Loucy (cell line): ENCODE results near the gene LEPR.

Experiments
- H2AFZ ChIP-seq: fragments of 200-600 bp; sonication (generic); 2 replicates; pipeline ENCODE4 v1.6.0; 2016; ENCODE audit warnings: antibody characterized with exemption, mild to moderate bottlenecking, low read length, moderate library complexity
- H3F3A ChIP-seq: fragments of 200-600 bp; 2 replicates; pipeline ENCODE4 v1.6.0; 2016; ENCODE audit warnings: antibody characterized with exemption, low read depth, mild to moderate bottlenecking
- H3K27me3 ChIP-seq: fragments of 200-600 bp; sonication (generic); 2 replicates; pipeline ENCODE4 v1.6.1; 2014; ENCODE audit warnings: low read length, mild to moderate bottlenecking; ENCODE audit not compliant: insufficient read depth, poor library complexity, severe bottlenecking
- H3K36me3 ChIP-seq: fragments of 200-600 bp; sonication (generic); 2 replicates; pipeline ENCODE4 v1.6.1; 2016; ENCODE audit warnings: low read length; ENCODE audit not compliant: insufficient read depth
- H3K4me1 ChIP-seq: fragments of 200-600 bp; sonication (generic); 2 replicates; pipeline ENCODE4 v1.5.1; 2014; ENCODE audit warnings: low read length, mild to moderate bottlenecking; ENCODE audit not compliant: insufficient read depth, poor library complexity, severe bottlenecking
- H3K4me2 ChIP-seq: fragments of 200-600 bp; sonication (generic); 2 replicates; pipeline ENCODE4 v1.6.0; 2014; ENCODE audit warnings: antibody characterized with exemption, low read length, low read depth, mild to moderate bottlenecking; ENCODE audit not compliant: poor library complexity, severe bottlenecking
- H3K4me3 ChIP-seq: fragments of 200-600 bp; sonication (generic); 2 replicates; pipeline ENCODE4 v1.5.1; 2014; ENCODE audit warnings: low read length, mild to moderate bottlenecking, mixed read lengths; ENCODE audit not compliant: poor library complexity, severe bottlenecking
- H3K79me2 ChIP-seq: fragments of 200-600 bp; sonication (generic); 2 replicates; pipeline ENCODE4 v1.6.1; 2014; ENCODE audit warnings: low read length; ENCODE audit not compliant: insufficient read depth
- H3K9ac ChIP-seq: fragments of 200-600 bp; sonication (generic); 2 replicates; pipeline ENCODE4 v1.6.0; 2014; ENCODE audit warnings: mild to moderate bottlenecking, low read depth, low read length, moderate library complexity; ENCODE audit not compliant: poor library complexity, severe bottlenecking
- H3K9me2 ChIP-seq: fragments of 200-600 bp; sonication (generic); replicated peaks from 2 replicates; pipeline ENCODE4 v1.6.1; 2016; ENCODE audit warnings: low read depth, low read length, mixed read lengths
- H3K9me3 ChIP-seq: fragments of 200-600 bp; sonication (generic); 2 replicates; pipeline ENCODE4 v1.6.1; 2014; ENCODE audit warnings: mild to moderate bottlenecking, antibody characterized with exemption, low read length, low read depth; ENCODE audit not compliant: insufficient read depth
- H4K20me1 ChIP-seq: fragments of 200-600 bp; sonication (generic); 2 replicates; pipeline ENCODE4 v1.6.0; 2014; ENCODE audit warnings: antibody characterized with exemption, low read length, mild to moderate bottlenecking; ENCODE audit not compliant: insufficient read depth, poor library complexity, severe bottlenecking
- CTCF ChIP-seq: fragments of 200-600 bp; sonication (generic); conservative IDR thresholded peaks from 2 replicates; pipeline ENCODE4 v1.5.1; 2014; ENCODE audit warnings: mild to moderate bottlenecking, antibody characterized with exemption, low read length
- EZH2phosphoT487 ChIP-seq: fragments of 200-600 bp; IDR thresholded peaks from 2 replicates; pipeline ENCODE4 v1.6.1; 2018; ENCODE audit warnings: antibody characterized with exemption, mild to moderate bottlenecking, moderate library complexity, borderline replicate concordance

The LEPR gene

DNA sequence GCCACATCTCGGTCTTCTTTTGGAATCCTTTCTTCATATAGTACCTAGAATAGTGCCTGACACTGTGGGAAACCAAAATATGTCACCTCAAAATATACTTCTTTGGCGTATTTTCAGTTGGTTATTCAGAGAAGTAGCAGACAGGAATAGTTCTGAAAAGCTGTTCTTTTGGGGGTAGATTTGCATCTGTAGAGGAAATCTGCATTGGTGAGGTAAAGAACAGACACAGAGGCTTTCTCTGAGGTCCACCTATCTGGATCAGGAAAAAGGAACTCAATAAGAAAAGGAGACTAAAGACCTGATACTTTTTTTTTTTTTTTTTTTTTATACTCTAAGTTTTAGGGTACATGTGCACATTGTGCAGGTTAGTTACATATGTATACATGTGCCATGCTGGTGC lies 23.2 kb downstream of the LEPR start:
- Histone ChIP-seq H3K4me2 (no peak overlapping the region), H3K79me2 (no peaks in the 10 kb centered on the region), H3K36me3 (no peaks in the 10 kb centered on the region), H3K4me1 (no peaks in the 10 kb centered on the region), H3K9ac (no peak overlapping the region), H3F3A (no peaks in the 10 kb centered on the region), H2AFZ (no peak overlapping the region), H3K9me3 (no peaks in the 10 kb centered on the region), H3K9me2 (no peaks in the 10 kb centered on the region), H4K20me1 (no peaks in the 10 kb centered on the region), H3K4me3 (no peak overlapping the region), H3K27me3 (no peaks in the 10 kb centered on the region)
- TF ChIP-seq CTCF (no peak), EZH2phosphoT487 (no peak)

- H2AFZ ChIP-seq, result no peak overlapping the region
- H3F3A ChIP-seq, result no peaks in the 10 kb centered on the region
- no peak overlapping the region for H3K9ac ChIP-seq
- no peaks in the 10 kb centered on the region for H3K27me3 ChIP-seq
- H3K79me2 ChIP-seq, result no peaks in the 10 kb centered on the region
- H3K36me3 ChIP-seq, result no peaks in the 10 kb centered on the region
- H3K9me2 ChIP-seq, result no peaks in the 10 kb centered on the region
- TF ChIP-seq CTCF (no peak), EZH2phosphoT487 (no peak)
- no peaks in the 10 kb centered on the region for H4K20me1 ChIP-seq
- H3K4me2 ChIP-seq, result no peak overlapping the region
- no peaks in the 10 kb centered on the region for H3K9me3 ChIP-seq
- no peaks in the 10 kb centered on the region for H3K4me1 ChIP-seq
- H3K4me3 ChIP-seq, result no peak overlapping the region
These were observed 23.7 kb downstream of the LEPR start for GRCh38 chr1:65444128-65444640.

DNA sequence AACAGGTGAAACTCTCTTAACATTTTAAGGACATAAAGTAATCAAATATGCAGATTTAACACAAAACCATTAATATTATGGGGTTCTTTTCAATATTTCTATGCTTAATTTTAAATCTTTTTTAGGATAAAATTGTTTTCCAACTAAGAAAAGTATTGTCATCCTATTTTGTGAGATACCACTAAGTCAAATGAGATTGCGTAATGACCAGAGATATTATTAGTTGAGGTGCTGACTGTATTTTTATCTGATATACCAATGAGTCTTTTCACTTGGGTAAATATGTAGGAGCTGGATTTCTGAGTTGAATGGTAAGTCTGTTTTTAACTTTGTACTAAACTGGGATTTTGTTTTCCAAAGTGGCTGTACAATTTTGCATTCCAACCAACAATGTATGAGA lies 25.4 kb downstream of the LEPR start:
- no peaks in the 10 kb centered on the region for H3F3A ChIP-seq
- H3K4me3 ChIP-seq, result no peak overlapping the region
- no peak overlapping the region for H2AFZ ChIP-seq
- no peaks in the 10 kb centered on the region for H3K36me3 ChIP-seq
- no peak overlapping the region for H3K9ac ChIP-seq
- no peak overlapping the region for H3K4me2 ChIP-seq
- H3K27me3 ChIP-seq, result no peaks in the 10 kb centered on the region
- TF ChIP-seq EZH2phosphoT487 (no peak), CTCF (no peak)
- H4K20me1 ChIP-seq, result no peaks in the 10 kb centered on the region
- no peaks in the 10 kb centered on the region for H3K79me2 ChIP-seq
- H3K9me2 ChIP-seq, result no peaks in the 10 kb centered on the region
- no peaks in the 10 kb centered on the region for H3K4me1 ChIP-seq
- H3K9me3 ChIP-seq, result no peaks in the 10 kb centered on the region
